A673 (cell line): Measurements from ENCODE around the gene CLEC10A.

Experiments used
- CTCF ChIP-seq: fragments of 300-800, 200-600 bp; sonication (generic); conservative IDR thresholded peaks from 2 replicates; pipeline ENCODE4 v1.5.1; 2017; ENCODE audit warnings: low read depth, mild to moderate bottlenecking, antibody characterized with exemption, low read length, moderate library complexity, mixed read lengths
- EZH2 ChIP-seq: fragments of 200-600 bp; sonication (generic); IDR thresholded peaks from 2 replicates; pipeline ENCODE4 v1.6.1; 2017; ENCODE audit warnings: borderline replicate concordance, low read depth, mild to moderate bottlenecking, mixed read lengths, antibody characterized with exemption, low read length; ENCODE audit not compliant: poor library complexity, severe bottlenecking

- no peak for TF ChIP-seq CTCF
- TF ChIP-seq EZH2: no peak
Measured at GRCh38 chr17:7068268-7068667, 11.8 kb downstream of the CLEC10A start.
